ENCODE results near the gene GOLGA8T. TPM values are rescaled to one million over a fixed set of nuclear protein-coding genes. Genes with fewer than 3 reads are reported as not detected.
"Not testable (repeated sequence)": the region's sequence is repeated elsewhere in the genome, so short reads cannot be mapped to it uniquely, and the experiment has no call there.

The GOLGA8T gene
- total RNA-seq, 1 donor from 2014 or later, result not detected

GRCh38 chr15:30191639-30192038, 56.8 kb downstream of the GOLGA8T start:
- not testable (repeated sequence) for DNase-seq (ENCODE audit: low spot score)

GRCh38 chr15:30192119-30192745, 57.4 kb downstream of the GOLGA8T start:
- not testable (repeated sequence) for DNase-seq (ENCODE audit: low spot score)

DNA sequence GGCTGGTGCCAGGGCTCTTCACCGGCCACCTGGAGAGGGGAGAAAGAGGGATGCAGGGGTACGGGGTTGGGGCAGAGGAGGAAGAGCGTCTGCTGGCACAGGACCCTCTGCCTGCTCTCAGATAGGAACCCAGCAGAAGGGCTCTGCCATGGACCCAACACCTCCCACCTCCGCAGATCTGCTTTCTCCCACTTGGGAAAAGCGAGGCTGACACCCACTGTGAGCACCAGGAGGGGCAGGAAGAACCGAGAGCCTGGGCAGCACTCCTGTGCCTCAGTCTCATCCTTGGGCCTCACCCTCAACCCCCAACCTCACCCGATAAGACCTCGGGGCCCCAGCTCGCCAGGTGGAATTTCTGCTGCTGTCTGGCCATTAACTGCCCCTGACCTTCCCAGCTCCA, 58.0 kb downstream of the GOLGA8T start:
- DNase-seq (ENCODE audit: low spot score), result not testable (repeated sequence)

Other genes starting within 250 kb of the GOLGA8T start
- not detected for gene GOLGA8J, start 52.1 kb upstream of the GOLGA8T start, total RNA-seq